Coronary artery (tissue), 2 donors: ENCODE data around the gene ACACB.

ENCODE experiments used
- DNase-seq: peaks from one replicate; pipeline ENCODE4 v3.0.0-alpha.2; 2017; ENCODE audit warnings: low spot score
- H3K27ac ChIP-seq, 2 donors: fragments of 200-600 bp; sonication (generic); one replicate each; pipeline ENCODE4 v1.5.1; 2016 to 2019
- H3K4me3 ChIP-seq: fragments of 200-600 bp; sonication (generic); 2 replicates; pipeline ENCODE4 v1.5.1; 2016; ENCODE audit warnings: mild to moderate bottlenecking, moderate library complexity
- CTCF ChIP-seq: fragments of 200-600 bp; sonication (generic); IDR thresholded peaks from one replicate; pipeline ENCODE4 v1.5.1; 2019; ENCODE audit warnings: antibody characterized with exemption

The ACACB gene

GRCh38 chr12:109241936-109242335 is 125.5 kb downstream of the ACACB start:
- DNase-seq: no peak
- Histone ChIP-seq H3K27ac (no peak overlapping the region), H3K4me3 (no peak overlapping the region)
- TF ChIP-seq CTCF: no peak

GRCh38 chr12:109244073-109244472 is 127.7 kb downstream of the ACACB start:
- Histone ChIP-seq H3K4me3 (no peak overlapping the region), H3K27ac (no peak overlapping the region)
- no peak for DNase-seq
- TF ChIP-seq CTCF: no peak

DNA sequence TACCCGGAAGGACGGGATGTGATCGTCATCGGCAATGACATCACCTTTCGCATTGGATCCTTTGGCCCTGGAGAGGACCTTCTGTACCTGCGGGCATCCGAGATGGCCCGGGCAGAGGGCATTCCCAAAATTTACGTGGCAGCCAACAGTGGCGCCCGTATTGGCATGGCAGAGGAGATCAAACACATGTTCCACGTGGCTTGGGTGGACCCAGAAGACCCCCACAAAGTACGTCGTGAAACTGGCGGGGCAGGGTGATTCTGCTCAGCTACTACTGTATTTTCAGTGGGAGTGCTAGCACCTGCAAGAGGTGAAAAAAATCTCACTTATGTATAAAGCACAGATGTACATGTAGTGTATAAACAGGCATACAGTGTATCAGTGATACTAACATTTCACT is 129.8 kb downstream of the ACACB start:
- H3K27ac ChIP-seq: no peak overlapping the region
- DNase-seq: no peak
- no peak for TF ChIP-seq CTCF
- H3K4me3 ChIP-seq: no peak overlapping the region

GRCh38 chr12:109247831-109248654 is 131.7 kb downstream of the ACACB start:
- Histone ChIP-seq H3K4me3 (no peak overlapping the region), H3K27ac (no peak overlapping the region)
- DNase-seq: no peak
- TF ChIP-seq CTCF: no peak

- DNase-seq: no peak
- TF ChIP-seq CTCF: no peak
- Histone ChIP-seq H3K27ac (no peak overlapping the region), H3K4me3 (no peak overlapping the region)
Observed at GRCh38 chr12:109250523-109250922, 134.1 kb downstream of the ACACB start.

GRCh38 chr12:109252799-109253198 is 136.4 kb downstream of the ACACB start:
- no peak for TF ChIP-seq CTCF
- Histone ChIP-seq H3K4me3 (no peak overlapping the region), H3K27ac (no peak overlapping the region)
- DNase-seq: no peak

- DNase-seq: no peak
- no peak for TF ChIP-seq CTCF
- Histone ChIP-seq H3K4me3 (no peak overlapping the region), H3K27ac (no peak overlapping the region)
Observed at GRCh38 chr12:109253913-109254544, 137.6 kb downstream of the ACACB start.
